HL-60 (cell line): ENCODE data around the gene IL10RA.

Experiments
- CTCF ChIP-seq: IDR thresholded peaks from one replicate; pipeline ENCODE4 v1.5.1; 2011; ENCODE audit warnings: low read length, control low read depth, inconsistent platforms; ENCODE audit not compliant: insufficient read depth
- GABPA ChIP-seq: IDR thresholded peaks from 2 replicates; pipeline ENCODE4 v1.6.1; 2012; ENCODE audit warnings: low read depth
- POLR2AphosphoS5 ChIP-seq: IDR thresholded peaks from 2 replicates; pipeline ENCODE4 v1.6.1; 2012; ENCODE audit warnings: low read depth
- SPI1 ChIP-seq: IDR thresholded peaks from 2 replicates; pipeline ENCODE4 v1.6.1; 2012; ENCODE audit warnings: low read depth, mild to moderate bottlenecking, borderline replicate concordance
- TF ChIP-seq, protein P1 (sequence below): IDR thresholded peaks from 2 replicates; pipeline ENCODE4 v1.6.1; 2012; ENCODE audit warnings: low read depth; ENCODE audit not compliant: insufficient replicate concordance

DNA sequence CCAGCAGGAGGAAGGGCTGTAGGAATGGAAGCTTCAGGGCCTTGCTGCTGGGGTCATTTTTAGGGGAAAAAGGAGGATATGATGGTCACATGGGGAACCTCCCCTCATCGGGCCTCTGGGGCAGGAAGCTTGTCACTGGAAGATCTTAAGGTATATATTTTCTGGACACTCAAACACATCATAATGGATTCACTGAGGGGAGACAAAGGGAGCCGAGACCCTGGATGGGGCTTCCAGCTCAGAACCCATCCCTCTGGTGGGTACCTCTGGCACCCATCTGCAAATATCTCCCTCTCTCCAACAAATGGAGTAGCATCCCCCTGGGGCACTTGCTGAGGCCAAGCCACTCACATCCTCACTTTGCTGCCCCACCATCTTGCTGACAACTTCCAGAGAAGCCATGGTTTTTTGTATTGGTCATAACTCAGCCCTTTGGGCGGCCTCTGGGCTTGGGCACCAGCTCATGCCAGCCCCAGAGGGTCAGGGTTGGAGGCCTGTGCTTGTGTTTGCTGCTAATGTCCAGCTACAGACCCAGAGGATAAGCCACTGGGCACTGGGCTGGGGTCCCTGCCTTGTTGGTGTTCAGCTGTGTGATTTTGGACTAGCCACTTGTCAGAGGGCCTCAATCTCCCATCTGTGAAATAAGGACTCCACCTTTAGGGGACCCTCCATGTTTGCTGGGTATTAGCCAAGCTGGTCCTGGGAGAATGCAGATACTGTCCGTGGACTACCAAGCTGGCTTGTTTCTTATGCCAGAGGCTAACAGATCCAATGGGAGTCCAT is 14.1 kb downstream of the IL10RA start:
- no peak for TF ChIP-seq CTCF
- TF ChIP-seq SPI1: no peak
- TF ChIP-seq GABPA: no peak
- TF ChIP-seq POLR2AphosphoS5: no peak
- TF ChIP-seq, protein P1, sequence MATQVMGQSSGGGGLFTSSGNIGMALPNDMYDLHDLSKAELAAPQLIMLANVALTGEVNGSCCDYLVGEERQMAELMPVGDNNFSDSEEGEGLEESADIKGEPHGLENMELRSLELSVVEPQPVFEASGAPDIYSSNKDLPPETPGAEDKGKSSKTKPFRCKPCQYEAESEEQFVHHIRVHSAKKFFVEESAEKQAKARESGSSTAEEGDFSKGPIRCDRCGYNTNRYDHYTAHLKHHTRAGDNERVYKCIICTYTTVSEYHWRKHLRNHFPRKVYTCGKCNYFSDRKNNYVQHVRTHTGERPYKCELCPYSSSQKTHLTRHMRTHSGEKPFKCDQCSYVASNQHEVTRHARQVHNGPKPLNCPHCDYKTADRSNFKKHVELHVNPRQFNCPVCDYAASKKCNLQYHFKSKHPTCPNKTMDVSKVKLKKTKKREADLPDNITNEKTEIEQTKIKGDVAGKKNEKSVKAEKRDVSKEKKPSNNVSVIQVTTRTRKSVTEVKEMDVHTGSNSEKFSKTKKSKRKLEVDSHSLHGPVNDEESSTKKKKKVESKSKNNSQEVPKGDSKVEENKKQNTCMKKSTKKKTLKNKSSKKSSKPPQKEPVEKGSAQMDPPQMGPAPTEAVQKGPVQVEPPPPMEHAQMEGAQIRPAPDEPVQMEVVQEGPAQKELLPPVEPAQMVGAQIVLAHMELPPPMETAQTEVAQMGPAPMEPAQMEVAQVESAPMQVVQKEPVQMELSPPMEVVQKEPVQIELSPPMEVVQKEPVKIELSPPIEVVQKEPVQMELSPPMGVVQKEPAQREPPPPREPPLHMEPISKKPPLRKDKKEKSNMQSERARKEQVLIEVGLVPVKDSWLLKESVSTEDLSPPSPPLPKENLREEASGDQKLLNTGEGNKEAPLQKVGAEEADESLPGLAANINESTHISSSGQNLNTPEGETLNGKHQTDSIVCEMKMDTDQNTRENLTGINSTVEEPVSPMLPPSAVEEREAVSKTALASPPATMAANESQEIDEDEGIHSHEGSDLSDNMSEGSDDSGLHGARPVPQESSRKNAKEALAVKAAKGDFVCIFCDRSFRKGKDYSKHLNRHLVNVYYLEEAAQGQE: no peak
